Stomach (tissue), 9 donors: ENCODE data around the gene ITPR2. TPM values are rescaled to one million over a fixed set of nuclear protein-coding genes. Genes with fewer than 3 reads are reported as not detected.
A peak's percentile ranks its signal among the peaks of the same experiment; 100 is the strongest.

ENCODE experiments used
- DNase-seq, 2 donors: peaks; one replicate each; pipeline versions ENCODE4 v3.0.0 to v3.0.0-alpha.2; 2013 to 2019
- H3K27ac ChIP-seq, 5 donors: fragments of 200-600 bp in 4 of 5; sonication (generic) in 4 of 5; one replicate each; pipeline ENCODE4 v1.5.1; 2013 to 2019; ENCODE audit warnings: mild to moderate bottlenecking in 1 of 5, moderate library complexity in 1 of 5
- H3K27me3 ChIP-seq, 3 donors: fragments of 200-600 bp; sonication (generic); one replicate each; pipeline ENCODE4 v1.5.1; 2017 to 2019; ENCODE audit warnings: mixed run types in 1 of 3
- H3K36me3 ChIP-seq, 4 donors: fragments of 200-600 bp; sonication (generic); 1 replicate in 3 of 4; 2 replicates in 1 of 4; pipeline ENCODE4 v1.5.1; 2016 to 2019
- H3K4me1 ChIP-seq, 4 donors: fragments of 200-600 bp; sonication (generic); one replicate each; pipeline ENCODE4 v1.5.1; 2016 to 2019
- H3K4me3 ChIP-seq, 4 donors: fragments of 200-600 bp; sonication (generic) in 3 of 4; one replicate each; pipeline ENCODE4 v1.5.1; 2016 to 2019; ENCODE audit warnings: mild to moderate bottlenecking in 1 of 4
- H3K9me3 ChIP-seq, 4 donors: fragments of 200-600 bp; sonication (generic); one replicate each; pipeline ENCODE4 v1.5.1; 2016 to 2019
- EP300 ChIP-seq: sonication (generic); formaldehyde crosslinking; IDR thresholded peaks from one replicate; pipeline ENCODE4 v1.6.1; 2017; ENCODE audit warnings: antibody characterized with exemption
- POLR2A ChIP-seq, 4 donors: fragments of 450-650 bp; IDR thresholded peaks; one replicate each; pipeline ENCODE4 v1.6.1; 2016; ENCODE audit warnings: antibody characterized with exemption in 4 of 4, control low read depth in 2 of 4, mild to moderate bottlenecking in 1 of 4, moderate library complexity in 1 of 4
- POLR2AphosphoS5 ChIP-seq, 3 donors: sonication (generic); formaldehyde crosslinking; IDR thresholded peaks; one replicate each; pipeline ENCODE4 v1.6.1; 2016; ENCODE audit warnings: antibody characterized with exemption in 3 of 3
- WGBS, 5 donors: extraction: QIAGEN DNeasy Blood & Tissue Kit in 3 of 5; methylation state at CpG; one replicate each; pipeline versions ENCODE4 v1.1.5 to v1.1.7; 2013 to 2018; 5-methylcytosine and 5-hydroxymethylcytosine counted together
- intact Hi-C: fragments of 100-400 bp; cut with DNase I; formaldehyde crosslinking; loops from one replicate; pipeline ENCODE4 v1.15.1; 2023; ENCODE audit warnings: low total_unique reads
- polyA plus RNA-seq, 3 donors: library from polyadenylated mRNA; stranded (reverse); fragments of 200-250 nt; gene quantifications; one replicate each; pipeline ENCODE4 v1.2.3, GENCODE V29; 2013
- total RNA-seq, 5 donors: library from RNA; depleted of rRNA; stranded (reverse); fragments of >200 nt; gene quantifications; one replicate each; pipeline versions ENCODE4 v1.1.0 to v1.2.3, GENCODE V29; 2014 to 2016
- TF ChIP-seq, protein P1 (sequence below), 7 experiments: fragments of 450-650 bp in 4 of 7; fragments of 200-600 bp in 3 of 7; sonication (generic) in 3 of 7; IDR thresholded peaks; one replicate each; pipeline ENCODE4 v1.5.1; 2016 to 2019; ENCODE audit warnings: antibody characterized with exemption in 7 of 7, control low read depth in 2 of 7, mild to moderate bottlenecking in 1 of 7
- donor health status: healthy with polysubstance abuse.
- donor health status: Bipolar disorder and iron deficiency.
- donor health status: healthy.

Gene ITPR2
- total and polyA plus RNA-seq, 8 donors: 1.4 to 172 (median 23.4) TPM

- no peaks in the 10 kb centered on the region for H3K27me3 ChIP-seq
- intact Hi-C loops: no loop called here
- H3K4me1 ChIP-seq: peaks cover 13 to 32% (median 18%) of the 10 kb centered on the region in 4 donors
- H3K4me3 ChIP-seq: no peak overlapping the region
- no peaks in the 10 kb centered on the region for H3K36me3 ChIP-seq
- DNase-seq: no peak
- H3K9me3 ChIP-seq: peaks cover 0 to 5% (median 0%) of the 10 kb centered on the region in 4 donors
- H3K27ac ChIP-seq: no peak overlapping the region
- TF ChIP-seq, protein P1, sequence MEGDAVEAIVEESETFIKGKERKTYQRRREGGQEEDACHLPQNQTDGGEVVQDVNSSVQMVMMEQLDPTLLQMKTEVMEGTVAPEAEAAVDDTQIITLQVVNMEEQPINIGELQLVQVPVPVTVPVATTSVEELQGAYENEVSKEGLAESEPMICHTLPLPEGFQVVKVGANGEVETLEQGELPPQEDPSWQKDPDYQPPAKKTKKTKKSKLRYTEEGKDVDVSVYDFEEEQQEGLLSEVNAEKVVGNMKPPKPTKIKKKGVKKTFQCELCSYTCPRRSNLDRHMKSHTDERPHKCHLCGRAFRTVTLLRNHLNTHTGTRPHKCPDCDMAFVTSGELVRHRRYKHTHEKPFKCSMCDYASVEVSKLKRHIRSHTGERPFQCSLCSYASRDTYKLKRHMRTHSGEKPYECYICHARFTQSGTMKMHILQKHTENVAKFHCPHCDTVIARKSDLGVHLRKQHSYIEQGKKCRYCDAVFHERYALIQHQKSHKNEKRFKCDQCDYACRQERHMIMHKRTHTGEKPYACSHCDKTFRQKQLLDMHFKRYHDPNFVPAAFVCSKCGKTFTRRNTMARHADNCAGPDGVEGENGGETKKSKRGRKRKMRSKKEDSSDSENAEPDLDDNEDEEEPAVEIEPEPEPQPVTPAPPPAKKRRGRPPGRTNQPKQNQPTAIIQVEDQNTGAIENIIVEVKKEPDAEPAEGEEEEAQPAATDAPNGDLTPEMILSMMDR (IDR thresholded peaks at IDR 0.05): no peak
- TF ChIP-seq POLR2AphosphoS5 (IDR thresholded peaks at IDR 0.05) (no peak), EP300 (no peak), POLR2A (IDR thresholded peaks at IDR 0.05) (no peak)
- WGBS, 5 donors: 70 to 91% (median 79%) methylated on average over 4 of the region's 4 CpGs
Observed at GRCh38 chr12:26767865-26768264, 65.1 kb downstream of the ITPR2 start.

DNA sequence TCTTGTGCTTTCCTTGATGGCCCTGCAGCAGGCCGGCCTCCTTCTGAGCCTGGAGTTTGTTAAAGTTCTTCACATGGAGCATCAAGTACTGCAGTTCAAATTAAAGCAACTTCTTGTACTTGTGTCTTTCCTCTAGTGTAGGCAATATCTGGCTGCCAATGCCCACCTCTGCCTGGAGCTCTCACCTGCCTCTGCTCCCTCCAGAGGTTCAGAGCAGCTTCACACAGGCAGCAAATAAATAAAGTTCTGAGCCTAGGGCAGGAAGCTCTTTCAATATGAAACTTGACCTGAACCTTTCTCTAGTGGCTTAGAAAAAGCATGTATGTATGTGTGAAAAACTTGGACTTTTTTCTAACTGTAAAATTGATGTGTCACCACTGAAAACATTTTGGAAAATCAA is 65.9 kb downstream of the ITPR2 start:
- H3K36me3 ChIP-seq: no peaks in the 10 kb centered on the region
- peak in 1 of 2 donors; percentile 43 for DNase-seq
- intact Hi-C loops: no loop called here
- peaks cover 0 to 9% (median 2%) of the 10 kb centered on the region in 4 donors for H3K9me3 ChIP-seq
- no peak for TF ChIP-seq EP300
- TF ChIP-seq, protein P1 (IDR thresholded peaks at IDR 0.05): peak in 1 of 7 experiments; percentile 5
- no peak for TF ChIP-seq POLR2A (IDR thresholded peaks at IDR 0.05)
- no peak for TF ChIP-seq POLR2AphosphoS5 (IDR thresholded peaks at IDR 0.05)
- WGBS, 5 donors: 84 to 96% (median 91%) methylated on average over 1 of the region's 1 CpG
- H3K27me3 ChIP-seq: no peaks in the 10 kb centered on the region
- peaks cover 13 to 32% (median 18%) of the 10 kb centered on the region in 4 donors for H3K4me1 ChIP-seq
- no peak overlapping the region for H3K4me3 ChIP-seq
- no peak overlapping the region for H3K27ac ChIP-seq

DNA sequence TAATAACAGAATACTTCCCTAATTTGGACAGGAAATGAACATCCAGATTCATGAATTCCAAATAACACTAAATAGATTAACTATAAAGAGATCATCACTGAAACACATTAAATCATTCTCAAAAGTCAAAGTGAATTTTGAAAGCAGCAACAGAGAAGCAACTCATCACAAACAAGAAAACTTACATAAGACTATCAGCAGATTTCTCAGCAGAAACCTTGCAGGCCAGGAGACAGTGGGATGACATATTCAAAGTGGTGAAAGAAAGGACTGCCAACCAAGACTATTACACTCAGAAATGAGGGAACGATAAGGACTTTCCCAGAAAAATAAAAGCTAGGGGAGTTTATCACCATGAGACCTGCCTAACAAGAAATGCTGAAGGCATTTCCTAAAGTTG is 70.8 kb downstream of the ITPR2 start:
- intact Hi-C loops: no loop called here
- peaks cover 0 to 4% (median 2%) of the 10 kb centered on the region in 4 donors for H3K4me1 ChIP-seq
- 94 to 100% (median 98%) methylated on average over 1 of the region's 1 CpG for WGBS, 5 donors
- no peaks in the 10 kb centered on the region for H3K27me3 ChIP-seq
- H3K9me3 ChIP-seq: peaks cover 0 to 24% (median 8%) of the 10 kb centered on the region in 4 donors
- no peak overlapping the region for H3K4me3 ChIP-seq
- TF ChIP-seq POLR2A (IDR thresholded peaks at IDR 0.05) (no peak), POLR2AphosphoS5 (IDR thresholded peaks at IDR 0.05) (no peak), EP300 (no peak)
- TF ChIP-seq, protein P1 (IDR thresholded peaks at IDR 0.05): no peak
- H3K27ac ChIP-seq: no peak overlapping the region
- no peak for DNase-seq
- H3K36me3 ChIP-seq: no peaks in the 10 kb centered on the region

GRCh38 chr12:26761775-26762174 is 71.2 kb downstream of the ITPR2 start:
- Histone ChIP-seq H3K4me3 (no peak overlapping the region), H3K36me3 (no peaks in the 10 kb centered on the region), H3K27ac (no peak overlapping the region), H3K27me3 (no peaks in the 10 kb centered on the region), H3K9me3 (peaks cover 0 to 24% (median 8%) of the 10 kb centered on the region in 4 donors), H3K4me1 (peaks cover 0 to 3% (median 0%) of the 10 kb centered on the region in 4 donors)
- intact Hi-C loops: no loop called here
- whole genome bisulfite sequencing, 5 donors: 97 to 100% (median 99%) methylated on average over 3 of the region's 3 CpGs
- TF ChIP-seq, protein P1 (IDR thresholded peaks at IDR 0.05): no peak
- TF ChIP-seq EP300 (no peak), POLR2AphosphoS5 (IDR thresholded peaks at IDR 0.05) (no peak), POLR2A (IDR thresholded peaks at IDR 0.05) (no peak)
- DNase-seq: no peak
